ENCODE results near the gene ENTREP3. TPM values are rescaled to one million over a fixed set of nuclear protein-coding genes. Genes with fewer than 3 reads are reported as not detected.

The ENTREP3 gene
- total RNA-seq, 1 donor from 2014 or later, result 54.1 TPM

- Mint-ChIP-seq H3K36me3 (ENCODE audit: low read depth, unreplicated experiment) (peaks cover 9% of the 10 kb centered on the region), H3K4me3 (ENCODE audit: unreplicated experiment) (peak overlapping the region; percentile 96), H3K27me3 (ENCODE audit: unreplicated experiment) (peaks cover 21% of the 10 kb centered on the region), H3K4me1 (ENCODE audit: unreplicated experiment) (peaks cover 31% of the 10 kb centered on the region), H3K27ac (ENCODE audit: unreplicated experiment) (peak overlapping the region; percentile 99), H3K9me3 (ENCODE audit: unreplicated experiment) (no peaks in the 10 kb centered on the region)
- DNase-seq (ENCODE audit: low spot score), result no peak
- TF ChIP-seq CTCF (IDR thresholded peaks at IDR 0.05; ENCODE audit: unreplicated experiment), result no peak
Measured at GRCh38 chr1:155209312-155209721, 46.0 kb downstream of the ENTREP3 start.

- DNase-seq (ENCODE audit: low spot score), result peak; percentile 91
- Mint-ChIP-seq H3K27me3 (ENCODE audit: unreplicated experiment) (peaks cover 21% of the 10 kb centered on the region), H3K9me3 (ENCODE audit: unreplicated experiment) (no peaks in the 10 kb centered on the region), H3K4me3 (ENCODE audit: unreplicated experiment) (peak within 1 kb of the TSS; percentile 96), H3K27ac (ENCODE audit: unreplicated experiment) (peak within 1 kb of the TSS; percentile 99), H3K4me1 (ENCODE audit: unreplicated experiment) (peaks cover 31% of the 10 kb centered on the region), H3K36me3 (ENCODE audit: low read depth, unreplicated experiment) (peaks cover 9% of the 10 kb centered on the region)
- TF ChIP-seq CTCF (IDR thresholded peaks at IDR 0.05; ENCODE audit: unreplicated experiment), result no peak
Measured at GRCh38 chr1:155208541-155209311, 46.6 kb downstream of the ENTREP3 start, which contains the start of gene MTX1. Gene MTX1, plus strand, starts transcription at chr1:155208695. Its CDS starts 110 bp downstream, at chr1:155208805.

DNA sequence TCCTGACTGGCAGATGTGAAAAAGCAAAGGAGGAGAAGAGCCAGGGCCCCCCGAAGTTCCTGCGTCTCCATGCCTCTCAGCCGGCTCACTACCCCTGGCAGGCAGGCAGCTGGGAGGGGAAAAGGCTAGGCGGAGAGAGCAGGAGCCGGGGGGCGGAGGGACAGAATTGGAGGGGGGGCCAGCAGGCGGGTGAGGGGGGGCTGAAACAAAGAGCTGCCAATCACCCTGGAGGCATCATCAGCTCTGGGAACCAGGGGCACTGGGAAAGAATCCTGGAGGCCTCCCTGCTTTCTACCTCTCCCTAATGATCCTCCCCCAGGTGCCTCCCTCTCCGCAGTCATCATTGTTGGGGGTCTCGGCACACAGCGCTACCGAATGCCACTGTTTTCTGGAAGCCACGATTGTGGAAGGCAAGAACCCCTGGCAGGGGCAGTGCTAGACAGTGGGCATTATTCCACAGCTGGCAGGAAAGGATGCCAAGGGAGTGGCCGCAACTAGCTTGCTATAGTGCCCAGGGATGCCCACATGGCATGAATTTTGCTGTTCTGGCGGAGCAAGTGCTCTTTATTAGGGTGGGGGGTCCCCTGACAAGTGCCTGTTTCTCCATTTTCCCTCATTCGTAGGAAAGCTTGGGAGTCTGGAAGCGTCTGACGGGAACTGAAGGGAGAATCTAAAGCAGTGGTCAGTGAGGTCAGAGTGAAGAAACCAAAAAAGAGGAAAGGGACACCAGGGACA is 47.3 kb downstream of the ENTREP3 start, which contains the start of gene THBS3:
Gene THBS3 (minus strand): TSS at position 92 of the 735 bp plus-strand sequence. CDS start 21 bp downstream, at position 71.
- TF ChIP-seq CTCF (IDR thresholded peaks at IDR 0.05; ENCODE audit: unreplicated experiment), result no peak
- H3K27ac Mint-ChIP-seq (ENCODE audit: unreplicated experiment), result peak within 1 kb of the TSS; percentile 99
- H3K4me3 Mint-ChIP-seq (ENCODE audit: unreplicated experiment), result peak within 1 kb of the TSS; percentile 95
- H3K9me3 Mint-ChIP-seq (ENCODE audit: unreplicated experiment), result no peaks in the 10 kb centered on the region
- no peak for DNase-seq (ENCODE audit: low spot score)
- peaks cover 31% of the 10 kb centered on the region for H3K4me1 Mint-ChIP-seq (ENCODE audit: unreplicated experiment)
- H3K36me3 Mint-ChIP-seq (ENCODE audit: low read depth, unreplicated experiment), result peaks cover 13% of the 10 kb centered on the region
- peaks cover 21% of the 10 kb centered on the region for H3K27me3 Mint-ChIP-seq (ENCODE audit: unreplicated experiment)

- TF ChIP-seq CTCF (IDR thresholded peaks at IDR 0.05; ENCODE audit: unreplicated experiment), result peak; percentile 83
- Mint-ChIP-seq H3K4me1 (ENCODE audit: unreplicated experiment) (peaks cover 31% of the 10 kb centered on the region), H3K27me3 (ENCODE audit: unreplicated experiment) (peaks cover 21% of the 10 kb centered on the region)
Measured at GRCh38 chr1:155206891-155207805, 48.1 kb downstream of the ENTREP3 start.

More at GRCh38 chr1:155206891-155207805, 48.1 kb downstream of the ENTREP3 start:
- peak overlapping the region; percentile 83 for H3K4me3 Mint-ChIP-seq (ENCODE audit: unreplicated experiment)
- H3K27ac Mint-ChIP-seq (ENCODE audit: unreplicated experiment), result peak overlapping the region; percentile 90
- H3K36me3 Mint-ChIP-seq (ENCODE audit: low read depth, unreplicated experiment), result peaks cover 13% of the 10 kb centered on the region
- H3K9me3 Mint-ChIP-seq (ENCODE audit: unreplicated experiment), result no peaks in the 10 kb centered on the region
- DNase-seq (ENCODE audit: low spot score), result peak; percentile 89

Data from endothelial cell (in vitro differentiated cells).